GM19240 (cell line): ENCODE data around the gene CTPS2.
"Not testable (repeated sequence)": the region's sequence is repeated elsewhere in the genome, so short reads cannot be mapped to it uniquely, and the experiment has no call there.

ENCODE experiments used
- DNase-seq: peaks from one replicate; pipeline ENCODE4 v3.0.0; 2011; ENCODE audit warnings: low spot score; ENCODE audit not compliant: insufficient read length

CTPS2 gene

GRCh38 chrX:16712548-16713155 is at the start of gene CTPS2:
Gene CTPS2 (minus strand): TSS chrX:16712669. CDS start chrX:16702902, 9,767 bp downstream.
- no peak for DNase-seq

GRCh38 chrX:16761500-16761899 is 49.0 kb upstream of the CTPS2 start:
- not testable (repeated sequence) for DNase-seq

- DNase-seq = no peak
Observed at GRCh38 chrX:16756724-16757123, 44.3 kb upstream of the CTPS2 start.

GRCh38 chrX:16754019-16754418 is 41.5 kb upstream of the CTPS2 start:
- DNase-seq = no peak

GRCh38 chrX:16750136-16750535 is 37.7 kb upstream of the CTPS2 start:
- DNase-seq = no peak

- no peak for DNase-seq
Observed at GRCh38 chrX:16748425-16748824, 36.0 kb upstream of the CTPS2 start.

- DNase-seq = no peak
Observed at GRCh38 chrX:16745659-16746058, 33.2 kb upstream of the CTPS2 start.

GRCh38 chrX:16745102-16745501 is 32.6 kb upstream of the CTPS2 start:
- DNase-seq = no peak

GRCh38 chrX:16743604-16744325 is 31.3 kb upstream of the CTPS2 start:
- no peak for DNase-seq

GRCh38 chrX:16739574-16739973 is 27.1 kb upstream of the CTPS2 start:
- no peak for DNase-seq

GRCh38 chrX:16737024-16737423 is 24.6 kb upstream of the CTPS2 start:
- no peak for DNase-seq

- no peak for DNase-seq
Observed at GRCh38 chrX:16733013-16733412, 20.5 kb upstream of the CTPS2 start.

GRCh38 chrX:16730450-16730849 is 18.0 kb upstream of the CTPS2 start:
- DNase-seq = no peak

GRCh38 chrX:16727637-16728036 is 15.2 kb upstream of the CTPS2 start:
- no peak for DNase-seq

GRCh38 chrX:16726347-16726988 is 14.0 kb upstream of the CTPS2 start:
- not testable (repeated sequence) for DNase-seq

- DNase-seq = no peak
Observed at GRCh38 chrX:16725072-16725471, 12.6 kb upstream of the CTPS2 start.

GRCh38 chrX:16722481-16722880 is 10.0 kb upstream of the CTPS2 start:
- no peak for DNase-seq

- DNase-seq = peak; percentile 73
Observed at GRCh38 chrX:16719334-16720084, 7.0 kb upstream of the CTPS2 start, which contains the start of gene SYAP1. Gene SYAP1 (plus strand): TSS chrX:16719612. CDS start chrX:16719725, 113 bp downstream.

GRCh38 chrX:16718824-16719333 is 6.4 kb upstream of the CTPS2 start:
- no peak for DNase-seq

GRCh38 chrX:16716451-16716850 is 4.0 kb upstream of the CTPS2 start:
- not testable (repeated sequence) for DNase-seq

GRCh38 chrX:16715638-16716037 is 3.2 kb upstream of the CTPS2 start:
- DNase-seq = not testable (repeated sequence)
